NCI-H345 (cell line): ENCODE results near the gene EEFSEC.
"Not testable (repeated sequence)": the region's sequence is repeated elsewhere in the genome, so short reads cannot be mapped to it uniquely, and the experiment has no call there.

ENCODE experiments used
- DNase-seq: peaks from one replicate; lab custom pipeline; 2025; lab: John Stamatoyannopoulos, UW

EEFSEC gene

DNA sequence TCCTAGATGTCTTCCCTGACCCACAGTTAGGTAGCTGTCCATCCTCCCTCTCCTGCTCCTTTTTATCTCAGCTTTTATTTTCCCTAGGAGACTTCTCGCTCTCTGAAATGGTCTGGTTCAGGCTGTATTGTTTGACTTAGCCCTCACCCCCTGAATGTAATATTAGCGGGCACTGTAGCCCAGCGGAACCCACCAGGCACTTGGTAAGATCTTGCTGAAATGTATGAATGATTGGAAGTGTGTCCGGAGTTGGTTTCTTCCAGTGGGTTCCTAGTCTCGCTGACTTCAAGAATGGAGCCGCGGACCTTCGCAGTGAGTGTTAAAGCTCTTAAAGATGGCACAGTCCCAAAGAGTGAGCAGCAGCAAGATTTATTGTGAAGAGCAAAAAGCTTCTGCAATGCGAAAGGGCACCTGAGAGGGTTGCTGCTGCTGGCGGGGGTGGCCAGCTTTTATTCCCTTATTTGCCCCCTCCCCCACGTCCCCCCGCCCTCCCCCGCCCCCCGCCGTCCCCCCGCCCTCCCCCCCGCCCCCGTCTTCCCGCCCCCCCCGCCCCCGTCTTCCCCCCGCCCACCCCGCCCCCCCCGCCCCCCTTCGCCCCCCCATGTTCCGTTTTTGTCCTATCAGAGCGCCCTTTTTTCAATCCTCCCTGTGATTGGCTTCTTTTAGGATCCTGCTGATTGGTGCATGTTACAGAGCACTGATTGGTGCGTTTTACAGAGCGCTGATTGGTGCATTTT is 694 bp upstream of the EEFSEC start:
- DNase-seq = peak; percentile 60

- not testable (repeated sequence) for DNase-seq
Measured at GRCh38 chr3:128154354-128154753, 1.1 kb downstream of the EEFSEC start.

DNA sequence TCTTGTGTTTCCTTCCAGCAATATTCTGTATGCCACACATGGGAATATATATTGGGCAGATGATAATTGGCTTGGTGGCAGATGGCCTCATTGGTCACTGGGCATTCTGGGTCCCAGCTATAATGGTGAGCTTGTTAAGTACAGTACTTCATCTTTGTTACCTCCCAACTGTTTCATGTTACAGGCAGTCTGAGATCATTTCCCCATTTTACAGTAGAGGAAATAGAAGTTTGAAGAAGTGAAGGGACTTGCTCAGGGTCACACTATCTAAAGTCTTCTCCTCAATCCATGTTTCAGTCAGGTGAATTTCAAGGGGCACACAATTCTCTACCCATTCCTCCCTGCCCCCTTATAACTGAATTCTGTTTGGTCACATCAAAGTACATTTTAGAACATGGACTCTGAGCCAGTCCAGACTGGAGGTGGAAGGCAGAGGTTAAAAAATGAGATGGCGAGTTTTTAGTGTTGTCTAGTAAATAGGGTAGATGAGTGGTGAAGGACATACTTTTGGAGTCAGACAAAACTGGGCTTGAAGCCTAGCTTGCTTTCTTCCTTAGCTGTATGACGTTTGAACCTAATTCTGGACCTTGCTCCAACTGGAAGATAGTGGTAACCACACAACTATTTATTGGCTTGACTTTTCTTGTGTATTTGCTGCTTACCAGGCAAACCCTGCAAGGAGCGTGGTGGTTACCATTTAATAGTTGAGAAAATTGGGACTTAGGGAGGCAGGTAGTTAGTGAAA is 2.5 kb downstream of the EEFSEC start:
- no peak for DNase-seq

DNA sequence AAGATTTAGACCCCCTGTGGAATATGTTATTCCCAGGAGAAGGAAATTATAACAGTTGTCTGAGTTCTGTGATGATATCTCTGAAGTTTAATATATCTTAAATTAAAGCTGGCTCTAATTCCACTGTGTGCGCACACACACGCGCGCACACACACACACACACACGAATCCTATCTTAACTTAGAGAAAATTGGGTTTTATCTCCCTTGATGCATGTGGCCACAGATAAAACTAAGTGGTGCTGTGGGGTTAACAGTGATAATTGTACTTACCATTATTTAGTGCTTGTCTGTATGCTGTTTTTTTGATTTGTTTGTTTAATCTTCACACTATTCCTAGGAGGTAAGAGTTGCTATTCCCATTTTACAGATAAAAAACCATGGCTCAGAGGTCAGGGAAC is 7.4 kb downstream of the EEFSEC start:
- DNase-seq = no peak

DNA sequence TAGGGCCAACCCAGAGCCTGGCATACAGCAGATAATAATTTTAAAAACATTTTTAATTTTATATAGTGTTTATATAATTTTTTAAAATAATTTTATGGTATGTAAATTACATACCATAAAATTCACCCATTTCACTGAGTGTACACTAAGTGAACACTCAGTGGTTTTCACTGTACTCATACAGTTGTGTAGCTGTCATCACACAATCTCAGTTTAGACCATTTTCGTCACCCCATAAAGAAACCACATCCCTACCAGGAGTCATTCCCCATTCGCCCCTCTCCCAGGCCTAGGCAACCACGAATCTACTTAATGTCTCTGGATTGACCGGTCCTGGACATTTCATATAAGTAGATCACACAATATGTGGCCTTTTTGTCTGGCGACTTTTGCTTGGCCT is 10.2 kb downstream of the EEFSEC start:
- DNase-seq = no peak

DNA sequence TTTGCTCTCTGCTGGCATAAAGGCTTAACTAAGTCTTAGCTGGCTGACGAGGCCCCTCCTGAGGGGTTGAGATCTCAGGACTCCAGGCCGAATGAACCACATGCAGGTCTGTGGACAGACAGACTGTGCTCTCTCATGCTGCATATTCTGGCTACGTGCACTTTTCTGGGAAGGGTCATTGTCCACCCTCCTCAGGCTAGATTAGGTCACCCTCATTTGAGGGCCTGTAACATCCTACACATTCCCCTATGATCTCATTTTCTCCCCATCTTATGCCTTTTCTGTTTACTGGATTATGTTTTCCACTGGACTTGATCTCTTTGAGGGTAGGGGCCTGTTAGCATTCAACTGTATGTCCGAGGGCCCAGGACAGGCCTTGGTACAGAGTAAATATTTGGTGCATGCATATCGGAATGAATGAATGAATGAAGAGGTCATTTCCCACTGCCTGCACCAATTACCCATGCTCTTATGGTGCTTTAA is 13.7 kb downstream of the EEFSEC start:
- no peak for DNase-seq

DNA sequence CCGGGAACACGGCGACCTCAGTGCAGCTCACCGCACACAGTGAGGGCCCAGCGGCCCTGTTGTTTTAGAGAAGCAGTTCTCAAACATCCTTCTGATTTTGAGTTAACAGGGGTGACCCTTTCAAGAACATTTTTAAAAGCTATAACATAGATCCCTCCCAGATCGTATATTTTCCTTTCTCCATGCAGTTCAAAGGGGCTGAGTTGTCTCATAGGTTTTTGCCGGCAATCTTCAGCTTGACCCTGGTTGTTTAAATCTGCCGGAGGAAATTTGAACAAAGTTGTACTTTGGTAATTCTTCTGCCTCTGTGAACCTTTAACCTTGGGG is 14.3 kb downstream of the EEFSEC start:
- DNase-seq = no peak

DNA sequence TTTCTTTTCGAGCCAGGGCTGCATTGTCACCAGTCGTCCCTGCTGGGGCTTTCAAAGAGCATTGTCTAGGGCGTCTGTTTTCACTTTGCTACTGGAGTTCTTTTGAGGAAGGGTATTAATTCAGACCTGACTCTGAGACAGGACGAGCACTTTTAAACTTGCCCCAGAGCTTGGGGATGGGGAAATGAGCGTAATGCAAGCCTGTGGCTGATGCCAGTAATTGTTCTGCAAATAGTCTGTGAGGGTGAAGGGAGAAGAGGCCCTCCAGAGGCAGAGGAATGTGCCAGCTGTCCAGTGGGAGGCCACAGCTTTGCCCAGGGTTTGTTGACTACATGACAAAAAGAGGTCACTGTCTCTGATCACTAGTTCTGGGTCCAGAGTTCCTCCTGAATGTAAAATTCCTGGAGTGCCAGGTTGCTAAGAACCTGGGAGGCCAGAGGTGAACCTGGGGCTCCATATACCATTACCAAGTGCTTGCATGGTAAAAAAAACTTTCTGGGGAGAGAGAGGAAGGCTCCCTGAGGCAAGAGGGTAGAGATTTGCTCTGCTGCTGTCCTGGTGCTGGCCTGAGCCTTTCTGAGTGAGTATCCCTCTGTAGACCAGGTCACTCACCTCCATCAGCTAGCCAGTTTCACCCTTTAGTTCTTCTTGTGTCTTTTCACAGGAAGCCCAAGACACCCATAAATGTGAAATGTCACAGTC is 14.8 kb downstream of the EEFSEC start:
- no peak for DNase-seq

- no peak for DNase-seq
Measured at GRCh38 chr3:128168836-128169235, 15.6 kb downstream of the EEFSEC start.

DNA sequence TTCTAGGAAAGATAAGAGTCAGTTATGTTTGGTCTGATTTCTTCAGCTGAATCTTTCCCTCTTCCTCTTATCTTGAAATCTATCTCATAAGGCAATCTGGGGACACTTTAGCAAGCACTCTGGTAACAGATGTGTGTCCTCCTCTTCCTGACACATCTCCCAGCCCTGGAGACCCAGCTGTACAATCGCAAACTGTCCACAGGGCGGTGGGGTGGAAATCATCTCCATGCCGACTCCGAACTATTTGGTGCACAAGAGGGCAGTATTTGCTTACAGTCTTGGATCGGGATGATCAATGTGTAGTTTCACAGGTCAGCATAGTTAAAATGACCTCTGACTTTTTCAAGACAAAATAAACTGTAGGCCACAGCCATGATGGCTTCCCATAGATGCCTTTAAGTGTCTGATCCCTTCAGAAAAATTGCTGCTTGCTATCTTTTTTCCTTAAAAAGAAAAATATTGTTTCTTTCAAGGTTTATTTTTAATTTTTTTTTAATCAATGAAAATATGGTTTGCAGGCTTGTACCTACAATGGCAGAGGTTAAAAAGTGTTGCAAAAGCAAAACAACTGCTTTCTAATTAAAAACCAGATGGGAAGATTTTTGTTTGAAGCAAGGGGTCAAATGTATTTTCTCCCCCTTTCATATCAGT is 17.7 kb downstream of the EEFSEC start:
- peak; percentile 26 for DNase-seq

GRCh38 chr3:128173200-128173599 is 19.9 kb downstream of the EEFSEC start:
- no peak for DNase-seq

- no peak for DNase-seq
Measured at GRCh38 chr3:128173849-128174248, 20.6 kb downstream of the EEFSEC start.

DNA sequence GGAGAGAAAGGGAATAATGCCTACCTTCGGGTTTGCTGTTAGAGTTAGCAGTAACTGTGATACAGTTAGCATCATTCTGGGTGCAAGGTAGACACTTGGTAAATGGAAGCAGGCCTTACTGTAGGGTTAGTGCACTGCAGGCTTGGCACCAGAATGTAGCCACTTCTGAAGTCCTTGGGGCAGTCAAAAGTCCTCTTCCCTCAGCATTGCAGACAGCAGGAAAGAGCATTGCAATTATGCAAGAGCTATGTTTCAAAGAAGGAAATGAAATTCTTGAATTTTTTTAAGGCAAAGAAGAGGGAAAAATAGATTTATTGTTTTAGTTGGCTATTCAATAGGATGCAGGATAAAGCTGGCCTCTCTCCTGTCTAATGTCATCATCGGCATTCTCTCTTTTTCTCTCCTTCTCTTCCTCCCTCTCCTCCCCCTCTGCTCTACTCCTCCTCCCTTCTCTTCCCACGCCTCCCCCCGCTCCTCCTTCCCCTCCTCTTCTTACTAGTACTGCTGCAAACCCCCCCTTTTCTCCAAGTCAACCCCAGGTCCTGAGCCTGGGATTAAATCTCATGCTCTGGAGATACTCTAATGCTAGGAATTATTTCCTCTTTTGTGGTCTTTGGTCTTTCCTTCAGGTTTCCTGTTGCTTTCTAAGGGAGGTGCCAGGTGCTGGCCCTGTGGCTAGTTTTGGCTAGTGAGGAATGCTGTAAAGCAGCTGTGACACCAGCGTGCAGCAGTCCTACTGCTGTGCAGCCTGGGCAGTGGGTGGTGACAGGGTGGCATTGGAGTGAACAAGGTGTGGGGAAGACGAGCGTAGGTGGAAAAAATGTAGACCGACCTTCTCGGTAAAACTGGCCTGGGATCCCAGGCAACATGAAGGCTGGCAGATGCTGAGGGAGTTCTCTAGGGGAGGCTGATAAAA is 21.7 kb downstream of the EEFSEC start:
- no peak for DNase-seq

DNA sequence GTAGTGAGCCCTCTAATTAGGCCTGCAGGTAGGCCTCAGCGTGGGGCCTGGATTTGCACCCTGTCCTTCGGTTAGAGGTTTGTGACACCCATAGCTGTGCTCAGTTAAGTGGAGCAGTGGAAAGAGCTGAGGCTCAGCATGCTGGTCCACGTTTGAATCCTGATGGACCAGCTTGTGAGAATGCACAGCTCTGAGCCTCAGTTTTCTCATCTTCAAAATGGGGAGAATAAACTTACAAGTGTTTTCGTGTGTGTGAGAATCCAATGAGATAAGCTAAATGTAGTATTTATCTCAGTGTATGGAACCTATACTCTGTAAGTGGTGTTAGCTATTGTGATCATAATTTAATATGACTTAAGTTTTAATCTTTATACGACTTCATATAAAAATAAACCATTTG is 22.5 kb downstream of the EEFSEC start:
- DNase-seq = no peak

- no peak for DNase-seq
Measured at GRCh38 chr3:128176276-128176833, 23.1 kb downstream of the EEFSEC start.

- no peak for DNase-seq
Measured at GRCh38 chr3:128177865-128178264, 24.6 kb downstream of the EEFSEC start.

DNA sequence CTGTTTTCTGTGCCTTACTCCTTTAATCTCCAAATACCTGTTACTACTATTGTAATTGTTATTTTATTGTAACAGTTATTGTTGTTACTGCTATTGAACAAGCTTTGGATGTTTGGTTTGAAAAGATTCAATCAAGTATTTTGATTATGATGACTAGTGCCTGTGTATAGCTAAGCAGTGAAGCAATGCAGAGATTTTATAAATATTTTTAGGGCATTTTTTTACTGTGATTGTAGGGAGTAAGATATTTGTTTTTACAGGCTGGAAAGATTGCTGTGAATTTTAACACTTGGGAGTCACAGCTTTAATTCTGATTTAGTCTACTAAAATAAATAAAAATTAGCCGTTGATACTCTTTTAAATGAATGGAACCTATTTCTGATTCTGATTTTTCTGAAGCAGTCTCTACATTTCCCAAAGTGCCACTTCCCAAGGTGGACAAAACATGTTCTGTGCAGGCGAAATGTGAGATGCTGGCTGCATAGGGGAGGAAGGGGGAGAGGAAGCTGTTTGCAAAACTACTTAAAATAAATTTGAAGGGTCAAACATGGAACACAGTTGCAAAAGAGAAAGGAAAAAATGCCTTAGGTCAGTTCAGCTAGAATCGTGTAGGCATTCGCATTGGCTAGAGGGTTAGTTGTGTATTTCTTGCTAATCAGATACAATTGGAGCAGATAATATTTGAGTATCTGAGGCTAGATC is 25.7 kb downstream of the EEFSEC start:
- DNase-seq = no peak

DNA sequence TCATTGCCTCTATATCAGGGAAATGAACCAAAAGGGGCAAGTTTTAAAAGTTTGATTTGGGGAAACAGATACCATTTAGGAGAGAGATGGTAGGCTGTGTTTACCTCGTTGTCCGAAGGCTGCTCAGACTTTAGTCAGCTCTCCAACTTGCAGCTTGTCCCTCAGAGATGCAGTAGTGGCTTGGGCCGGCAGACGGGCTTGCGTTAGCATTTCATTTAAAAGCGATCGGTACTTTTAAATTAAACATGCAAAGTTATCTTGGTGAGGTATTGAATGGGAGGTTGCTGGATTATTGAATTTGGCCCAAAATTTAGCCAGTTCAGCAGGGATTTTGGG is 26.2 kb downstream of the EEFSEC start:
- no peak for DNase-seq

DNA sequence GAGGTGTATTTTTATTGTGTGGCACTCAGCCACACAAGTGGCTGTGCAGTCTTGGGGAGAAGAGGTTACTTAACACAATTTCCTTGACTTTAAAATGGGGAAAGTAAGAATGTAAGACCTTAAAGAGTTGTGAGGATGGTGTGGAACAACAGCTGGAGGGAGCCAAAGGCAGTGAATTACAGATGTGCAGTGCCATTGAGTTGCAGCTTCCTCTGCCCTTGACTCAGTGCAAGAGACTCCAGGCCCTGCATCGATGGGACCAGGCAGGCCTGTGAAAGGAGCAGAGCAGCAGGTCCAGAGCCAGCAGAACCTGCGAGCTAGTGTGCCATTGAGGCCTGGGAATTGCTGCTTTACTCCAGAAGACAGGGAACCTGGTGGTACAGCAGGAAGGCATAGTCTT is 27.2 kb downstream of the EEFSEC start:
- no peak for DNase-seq

DNA sequence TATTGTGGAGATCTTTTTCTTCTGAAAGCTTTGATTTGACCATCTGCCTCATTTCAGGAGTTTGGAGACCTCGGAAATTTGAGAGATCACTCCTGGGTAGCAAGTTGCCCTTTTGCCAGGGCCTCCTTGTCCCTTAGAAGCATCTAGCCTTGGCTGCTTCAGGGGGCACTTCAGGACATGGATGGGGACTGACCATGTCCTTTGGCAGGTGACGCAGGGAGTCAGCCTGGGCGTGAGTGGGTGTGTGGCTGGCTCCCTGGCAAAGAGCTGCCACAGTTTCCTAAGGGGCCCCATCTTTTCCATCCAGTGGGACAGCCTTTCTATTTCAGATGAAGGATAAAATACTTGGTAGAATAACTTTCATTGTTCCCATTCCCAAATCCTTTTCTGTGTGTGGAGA is 27.6 kb downstream of the EEFSEC start:
- DNase-seq = no peak

DNA sequence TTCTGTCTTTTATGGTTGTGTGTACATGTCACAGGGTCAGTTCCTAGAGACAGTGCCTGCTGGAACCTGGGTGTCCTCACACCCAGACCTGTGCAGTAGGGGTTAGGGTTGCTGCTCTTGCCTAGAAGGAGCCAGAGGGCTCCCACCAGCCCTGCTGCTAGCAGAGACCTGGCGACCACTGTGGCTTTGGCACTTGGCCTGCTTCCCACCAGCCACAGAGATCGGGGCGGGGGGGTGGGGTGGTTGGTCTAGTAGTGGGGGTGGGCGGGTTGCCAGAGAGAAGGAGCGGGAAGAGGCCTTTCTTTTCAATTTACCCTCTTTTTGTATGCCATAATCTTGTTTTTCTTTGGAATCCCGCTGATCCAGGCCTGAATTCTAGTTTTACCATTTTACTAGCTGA is 29.4 kb downstream of the EEFSEC start:
- DNase-seq = no peak
